Measurements from ENCODE around the gene SLK.

SLK gene

DNA sequence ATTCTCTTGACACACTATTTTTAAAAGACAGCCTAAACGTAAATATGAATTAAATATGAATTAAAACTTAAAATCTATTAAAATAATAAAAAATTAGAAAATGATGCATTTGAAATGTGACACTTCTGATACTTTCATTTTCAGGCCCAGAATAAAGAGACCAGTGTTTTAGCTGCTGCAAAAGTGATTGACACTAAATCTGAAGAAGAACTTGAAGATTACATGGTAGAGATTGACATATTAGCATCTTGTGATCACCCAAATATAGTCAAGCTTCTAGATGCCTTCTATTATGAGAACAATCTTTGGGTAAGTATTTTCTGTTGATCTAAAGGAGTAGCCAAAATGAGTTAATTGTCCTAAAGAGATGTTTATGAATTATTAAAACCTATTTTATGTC, 23.6 kb downstream of the SLK start:
- DNase-seq (ENCODE audit: low spot score): no peak

DNA sequence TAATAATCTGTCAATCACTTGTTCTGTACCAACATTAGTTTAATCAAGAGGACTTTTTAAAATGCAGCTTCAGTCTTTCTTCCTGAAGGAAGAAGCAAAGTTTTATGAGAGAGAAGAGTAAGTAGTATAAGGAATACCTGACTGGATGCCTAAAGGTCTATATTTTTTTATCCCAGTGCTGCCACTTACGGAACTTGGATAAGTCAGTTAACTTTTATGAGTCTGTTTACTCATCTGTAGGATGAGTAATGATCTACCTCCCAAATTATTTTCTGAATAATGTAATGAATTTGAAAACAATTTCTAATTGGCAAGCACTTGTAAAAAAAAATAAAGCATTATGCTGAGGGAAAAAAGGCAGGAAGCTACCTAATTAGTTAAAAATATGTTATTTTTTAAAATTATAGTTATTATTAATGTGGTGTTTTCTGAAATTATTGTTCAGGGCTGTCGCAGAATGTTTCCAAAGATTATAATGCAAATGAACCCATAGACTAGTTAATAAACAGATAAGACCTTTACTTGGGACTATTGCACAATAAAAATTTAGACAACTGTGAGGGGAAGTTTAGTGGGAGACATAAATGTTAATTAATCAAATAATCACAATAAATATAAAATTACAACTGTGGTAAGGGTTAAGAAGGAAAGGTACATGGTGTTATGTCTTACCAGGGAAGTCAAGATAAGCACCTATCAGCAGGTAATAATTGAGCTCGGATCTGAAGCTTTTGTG, 24.6 kb downstream of the SLK start:
- DNase-seq (ENCODE audit: low spot score): no peak

DNA sequence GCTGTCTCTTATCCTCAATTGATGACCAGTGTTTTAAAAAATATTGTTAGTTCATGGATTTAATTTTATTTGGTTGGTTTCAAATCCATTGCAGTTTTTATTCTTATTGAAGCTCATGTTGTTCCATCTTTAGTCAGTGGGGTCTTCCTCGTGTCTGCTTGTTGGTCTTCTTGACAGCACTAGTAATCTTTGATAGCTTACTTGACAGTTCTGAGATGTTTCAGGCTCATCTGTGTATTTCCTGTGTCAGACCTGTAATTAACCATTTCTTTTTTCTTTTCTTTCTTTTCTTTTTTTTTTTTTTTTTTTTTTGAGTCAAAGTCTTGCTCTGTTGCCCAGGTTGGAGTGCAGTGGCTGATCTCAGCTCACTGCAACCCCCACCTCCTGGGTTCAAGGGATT, 28.2 kb downstream of the SLK start:
- no peak for DNase-seq (ENCODE audit: low spot score)

DNA sequence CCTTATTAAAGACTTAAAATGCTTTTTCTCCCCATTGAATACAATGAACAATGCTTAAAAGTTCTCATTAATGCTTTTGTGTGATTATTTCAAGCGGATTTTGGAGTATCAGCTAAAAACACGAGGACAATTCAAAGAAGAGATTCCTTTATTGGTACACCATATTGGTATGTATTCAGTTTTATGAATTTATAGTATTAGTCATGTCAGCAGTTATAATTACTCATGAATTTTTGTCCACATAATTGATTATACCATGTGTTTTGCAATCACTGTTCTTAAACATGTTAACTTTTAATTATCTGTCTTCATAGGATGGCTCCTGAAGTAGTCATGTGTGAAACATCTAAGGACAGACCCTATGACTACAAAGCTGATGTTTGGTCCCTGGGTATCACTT, 31.9 kb downstream of the SLK start:
- no peak for DNase-seq (ENCODE audit: low spot score)

DNA sequence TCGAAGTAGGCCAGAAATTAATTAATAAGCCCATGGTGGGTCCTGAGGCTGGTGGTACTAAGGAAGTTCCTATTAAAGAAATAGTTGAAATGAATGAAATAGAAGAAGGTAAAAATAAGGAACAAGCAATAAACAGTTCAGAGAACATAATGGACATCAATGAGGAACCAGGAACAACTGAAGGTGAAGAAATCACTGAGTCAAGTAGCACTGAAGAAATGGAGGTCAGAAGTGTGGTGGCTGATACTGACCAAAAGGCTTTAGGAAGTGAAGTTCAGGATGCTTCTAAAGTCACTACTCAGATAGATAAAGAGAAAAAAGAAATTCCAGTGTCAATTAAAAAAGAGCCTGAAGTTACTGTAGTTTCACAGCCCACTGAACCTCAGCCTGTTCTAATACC, 36.0 kb downstream of the SLK start:
- no peak for DNase-seq (ENCODE audit: low spot score)

DNA sequence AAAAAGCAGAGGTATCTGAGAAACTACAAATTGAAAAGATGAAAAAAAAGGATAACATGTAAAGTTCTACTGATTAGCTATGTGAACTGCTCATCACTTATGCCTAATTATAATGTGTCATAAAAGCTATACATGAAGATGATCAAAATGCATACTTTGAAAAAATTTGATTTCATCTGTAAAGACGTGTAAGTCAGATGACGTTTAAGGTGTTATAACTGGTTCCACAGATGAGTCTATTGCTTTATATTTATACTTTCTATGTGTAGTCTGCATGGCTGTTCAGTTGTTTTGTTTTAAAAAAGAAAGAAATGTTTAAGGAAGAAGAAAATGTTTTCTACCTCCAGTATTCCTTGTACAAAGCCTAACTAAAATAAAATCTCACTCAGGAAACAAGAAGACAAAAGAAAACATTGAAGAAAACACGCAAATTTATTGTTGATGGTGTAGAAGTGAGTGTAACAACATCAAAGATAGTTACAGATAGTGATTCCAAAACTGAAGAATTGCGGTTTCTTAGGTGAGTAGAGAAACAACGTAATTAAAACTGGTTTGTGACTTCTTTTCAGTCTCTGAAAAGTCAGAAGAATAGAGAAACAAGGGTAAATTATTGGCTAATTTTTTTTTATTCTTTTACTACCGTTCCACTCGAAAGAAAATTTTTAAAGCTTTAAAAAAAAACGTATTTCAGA, 38.4 kb downstream of the SLK start:
- DNase-seq (ENCODE audit: low spot score): no peak

DNA sequence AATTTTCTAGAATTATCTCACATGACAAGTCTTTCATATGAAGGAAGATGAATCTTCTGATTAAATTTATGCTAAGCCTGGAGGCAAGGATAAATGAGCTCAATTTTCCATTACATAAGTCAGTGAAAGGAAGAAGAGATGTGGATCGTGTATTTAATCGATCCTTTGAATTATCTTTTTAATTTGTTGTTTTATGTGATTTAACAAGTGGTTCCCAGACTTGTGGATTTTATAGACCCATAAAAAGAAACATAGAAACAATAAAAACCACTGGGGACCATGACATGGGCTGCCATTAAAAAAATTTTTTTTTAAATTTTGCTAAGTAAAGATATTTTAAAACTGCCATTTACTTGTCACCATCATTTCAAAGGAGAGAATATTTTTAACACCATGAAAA, 45.0 kb downstream of the SLK start:
- DNase-seq (ENCODE audit: low spot score): no peak

DNA sequence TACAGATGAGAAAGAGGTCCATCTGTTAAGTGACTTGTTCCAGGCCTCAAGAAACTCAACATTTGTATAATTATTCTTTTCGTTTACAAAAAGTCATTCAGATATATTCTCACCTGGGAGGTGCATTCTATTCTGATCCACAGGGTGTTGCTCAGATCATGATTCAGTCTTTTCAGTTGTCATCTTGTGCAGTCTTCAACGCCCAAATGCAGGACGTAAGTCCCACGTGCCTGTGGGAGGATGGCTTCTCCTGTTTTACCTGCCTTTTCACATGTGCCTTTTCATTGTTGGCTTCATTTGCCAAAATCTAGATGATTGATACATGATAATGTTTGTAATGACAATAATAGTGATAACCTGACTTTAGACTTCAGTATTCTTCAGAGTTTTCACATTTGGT, 46.5 kb downstream of the SLK start:
- no peak for DNase-seq (ENCODE audit: low spot score)

DNA sequence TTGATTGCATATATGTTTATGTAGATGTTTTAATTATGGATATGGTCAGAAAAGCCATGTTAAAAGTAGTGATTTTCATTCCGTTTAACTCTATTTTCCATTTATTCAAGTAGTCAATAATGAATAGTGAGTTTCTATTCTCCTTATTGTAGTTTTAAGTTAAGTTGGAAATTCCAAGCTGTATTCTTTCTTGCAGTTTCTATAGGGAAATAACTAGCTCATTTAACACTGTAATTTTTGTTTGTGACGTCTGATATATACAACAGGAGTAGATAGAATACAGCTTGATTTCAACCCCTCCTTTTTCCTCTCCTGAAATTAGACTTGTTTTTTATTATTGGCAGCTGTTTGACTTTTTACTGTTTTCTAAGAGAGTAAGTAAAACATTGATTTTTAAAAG, 47.2 kb downstream of the SLK start:
- no peak for DNase-seq (ENCODE audit: low spot score)

DNA sequence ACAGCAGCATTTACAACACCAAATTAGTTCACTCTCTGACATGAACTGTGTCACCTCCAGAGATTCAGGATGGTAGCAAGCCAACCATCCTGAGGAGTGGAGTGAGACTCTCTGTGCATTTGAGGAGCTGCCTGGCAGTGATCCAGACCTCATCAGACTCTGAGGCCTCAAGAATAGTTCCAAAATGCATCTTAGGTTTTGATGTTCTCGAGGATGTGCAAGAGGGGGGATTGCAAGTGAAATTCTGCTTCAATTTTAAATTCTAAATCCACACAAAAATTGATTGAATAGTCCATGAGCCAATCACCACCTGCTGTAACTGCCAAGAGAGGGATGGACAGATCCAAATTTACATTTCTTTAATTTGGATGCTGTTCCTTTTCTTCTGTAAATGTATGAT, 49.7 kb downstream of the SLK start:
- no peak for DNase-seq (ENCODE audit: low spot score)

DNA sequence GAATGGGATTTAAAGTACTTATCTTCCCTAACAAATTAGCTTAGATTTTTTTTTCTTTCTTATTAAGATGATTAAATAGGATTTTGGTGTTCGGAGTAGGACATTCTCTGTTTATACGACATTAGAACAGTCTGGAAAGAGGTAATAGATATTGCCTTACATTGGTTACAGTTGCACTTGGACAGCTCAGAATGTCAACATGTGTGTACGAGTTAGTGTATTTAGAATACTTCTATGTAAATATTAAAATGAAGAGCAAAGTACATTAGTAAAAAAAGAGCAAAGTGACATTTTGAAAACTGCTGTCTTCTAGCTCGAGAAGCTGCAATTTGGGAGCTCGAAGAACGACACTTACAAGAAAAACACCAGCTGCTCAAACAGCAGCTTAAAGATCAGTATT, 51.5 kb downstream of the SLK start:
- DNase-seq (ENCODE audit: low spot score): no peak

DNA sequence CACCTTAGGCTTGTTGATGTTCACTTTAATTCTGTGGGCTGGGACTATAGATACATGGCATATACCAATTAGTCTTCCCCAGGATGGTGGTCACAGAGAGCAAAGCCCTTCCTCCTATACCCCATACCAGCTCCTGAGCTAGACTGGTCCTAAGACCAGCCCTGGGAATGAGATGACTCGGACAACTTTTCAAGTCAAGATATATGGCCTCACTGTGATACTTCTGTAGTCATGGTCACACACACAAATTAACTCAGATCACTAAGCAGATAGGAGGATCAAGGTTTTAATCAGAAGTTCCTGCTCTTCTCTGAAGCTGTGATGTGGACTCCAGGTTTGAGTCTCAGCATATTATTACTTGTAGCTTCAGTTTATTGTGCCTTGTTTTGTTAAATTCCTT, 53.1 kb downstream of the SLK start:
- DNase-seq (ENCODE audit: low spot score): no peak

DNA sequence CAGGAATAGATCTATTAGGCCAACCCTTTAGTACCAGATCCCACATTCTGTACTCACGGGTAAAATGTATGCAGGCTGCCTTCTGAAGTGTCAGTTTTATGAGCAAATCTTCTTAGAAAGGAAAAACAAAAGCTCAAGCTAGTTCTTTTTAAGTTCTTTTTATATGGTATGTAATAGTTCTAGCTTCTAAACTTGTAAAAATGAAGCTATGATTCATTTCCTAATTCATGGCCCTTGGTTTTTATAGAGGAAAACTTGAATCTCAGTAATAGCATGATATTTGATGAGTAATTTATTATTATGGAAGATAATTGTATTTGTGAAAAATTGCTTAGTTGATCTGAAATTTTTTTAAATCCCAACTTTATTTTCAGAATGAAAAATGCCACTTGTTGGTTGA, 54.3 kb downstream of the SLK start:
- DNase-seq (ENCODE audit: low spot score): no peak

DNA sequence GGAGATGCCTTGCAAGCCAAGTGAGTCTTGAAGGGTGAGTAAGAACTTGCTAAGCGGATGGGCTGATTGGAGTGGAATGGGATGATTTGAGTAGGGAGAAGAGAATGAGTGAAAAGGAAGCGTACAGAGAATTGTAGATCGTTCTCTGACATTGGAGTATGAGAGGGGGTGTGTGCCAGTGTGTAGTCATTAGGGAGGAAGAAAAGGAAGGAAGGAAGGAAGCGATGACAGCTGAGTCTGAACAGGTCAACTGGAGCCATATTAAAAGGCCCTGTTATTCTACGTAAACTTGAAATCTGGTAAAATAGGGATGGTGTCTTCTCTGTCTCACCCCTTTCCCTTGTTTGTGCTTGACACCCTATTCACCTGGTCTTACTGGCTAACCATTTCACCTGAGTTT, 55.1 kb downstream of the SLK start:
- no peak for DNase-seq (ENCODE audit: low spot score)

DNA sequence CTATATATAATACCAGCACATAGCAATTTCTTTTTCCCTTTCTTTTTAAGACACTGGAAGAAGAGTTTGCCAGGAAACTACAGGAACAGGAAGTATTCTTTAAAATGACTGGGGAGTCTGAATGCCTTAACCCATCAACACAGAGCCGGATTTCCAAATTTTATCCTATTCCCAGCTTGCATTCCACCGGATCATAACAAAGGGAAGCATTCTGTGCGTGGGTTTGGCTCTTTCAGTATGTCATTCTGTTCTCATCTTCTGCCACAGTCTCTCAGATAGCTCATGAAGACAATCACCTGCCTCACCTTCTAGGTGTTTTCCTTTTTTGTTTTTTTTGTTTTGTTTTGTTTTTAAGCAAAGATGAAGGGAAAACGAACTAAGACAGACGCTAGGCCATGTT, 58.6 kb downstream of the SLK start:
- no peak for DNase-seq (ENCODE audit: low spot score)

DNA sequence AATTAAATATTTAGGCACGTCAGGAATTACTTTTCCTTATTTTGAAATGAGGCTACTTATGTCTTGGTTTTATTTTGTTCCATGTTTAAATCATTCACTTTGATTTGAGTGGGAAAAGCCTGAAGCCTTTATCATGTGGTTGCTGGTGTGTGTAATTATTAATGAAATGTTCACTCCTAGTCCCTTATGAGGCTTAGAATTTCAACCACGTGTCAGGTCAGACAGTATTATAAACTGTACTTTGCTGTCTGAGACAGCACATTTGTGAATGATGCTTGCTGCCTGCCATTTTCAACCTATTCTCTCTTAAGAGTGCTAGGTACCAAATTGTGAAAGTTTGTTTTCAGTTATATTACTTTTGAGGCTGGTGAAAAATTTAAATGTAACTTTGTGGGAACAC, 59.8 kb downstream of the SLK start:
- no peak for DNase-seq (ENCODE audit: low spot score)

DNA sequence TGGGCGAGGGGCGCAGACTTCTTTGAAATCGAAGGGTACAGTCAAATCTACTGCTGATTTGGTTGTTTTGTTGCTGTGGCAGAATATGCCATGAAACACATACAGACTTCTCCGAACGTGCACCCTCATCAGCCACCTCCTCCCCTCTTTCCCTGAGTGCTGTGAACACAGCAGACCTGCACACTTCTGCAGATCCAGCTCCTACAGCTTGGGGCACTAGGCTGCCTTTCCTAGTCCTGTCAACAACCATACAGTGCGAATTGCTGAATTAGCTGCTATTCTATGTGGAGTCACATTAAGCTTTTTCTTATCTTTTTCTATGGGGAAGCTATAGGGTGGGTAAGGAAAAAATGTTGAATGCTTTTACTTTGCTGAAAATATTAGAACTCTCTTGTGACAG, 61.2 kb downstream of the SLK start:
- DNase-seq (ENCODE audit: low spot score): no peak

DNA sequence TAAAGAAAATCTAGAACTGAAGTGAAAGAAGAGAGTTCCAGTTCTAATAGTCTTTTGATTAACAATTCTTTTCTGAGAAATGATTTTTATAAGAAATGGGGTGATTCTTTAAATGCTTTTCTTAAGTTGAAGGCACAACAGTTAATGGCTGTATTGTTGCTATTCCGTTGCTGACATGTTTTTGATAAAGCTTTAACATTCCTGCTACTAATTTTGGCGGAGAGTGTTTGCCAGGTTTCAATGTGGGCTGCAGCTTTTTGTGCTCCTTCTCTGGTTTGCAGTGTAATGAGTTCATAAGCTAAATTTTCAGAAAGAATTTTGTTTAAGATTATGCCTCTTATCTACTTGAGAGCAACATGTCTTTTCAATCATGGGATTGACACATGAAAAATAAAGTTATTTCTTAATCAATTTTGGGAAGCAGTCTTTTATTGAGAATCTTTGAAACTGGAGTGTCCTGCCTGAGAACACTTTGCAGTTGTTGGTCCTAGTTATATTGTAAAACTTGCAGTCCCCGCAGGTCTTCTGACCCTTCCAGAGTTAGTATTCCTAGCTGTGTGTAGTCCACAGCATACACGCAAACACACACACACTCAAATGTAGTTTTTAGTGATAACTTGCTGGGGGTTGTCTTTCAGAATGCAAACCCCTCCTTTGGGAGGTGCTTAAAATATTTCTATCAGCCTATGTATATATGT, 62.0 kb downstream of the SLK start:
- DNase-seq (ENCODE audit: low spot score): no peak

DNA sequence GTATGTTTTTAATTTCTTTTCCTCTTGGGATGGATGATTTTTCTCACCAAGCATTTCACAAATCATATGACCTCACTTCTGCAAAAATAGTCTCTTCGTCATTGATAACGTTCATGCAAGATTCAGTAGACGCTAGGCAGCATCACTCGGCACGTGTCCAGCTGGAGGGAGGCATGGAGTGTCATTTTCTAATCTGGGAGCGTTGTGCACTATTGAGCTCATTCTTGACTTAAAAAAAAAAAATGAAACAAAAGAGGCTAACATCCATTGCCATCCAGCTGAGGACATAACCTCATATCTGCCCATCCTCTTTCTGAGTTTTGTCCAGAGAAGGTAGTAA, 62.6 kb downstream of the SLK start:
- DNase-seq (ENCODE audit: low spot score): no peak

DNA sequence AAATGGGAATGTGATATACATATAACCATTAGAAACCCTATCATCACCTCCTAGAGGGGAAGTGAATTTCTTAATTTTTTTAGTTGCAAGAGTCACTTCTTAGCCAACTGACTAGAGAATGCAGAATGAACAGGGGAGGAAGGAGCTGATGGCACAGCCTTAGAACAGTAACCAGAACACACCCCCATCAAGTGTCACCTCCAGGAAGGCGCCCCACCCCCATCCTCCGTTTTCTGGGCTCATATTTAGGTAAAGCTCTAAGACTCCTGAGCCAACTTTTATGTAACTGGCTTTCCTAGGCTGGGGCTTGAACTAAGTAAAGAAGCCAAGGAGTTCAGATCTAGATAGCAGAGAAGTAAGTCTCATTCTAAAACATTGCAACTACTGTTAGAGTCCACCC, 64.7 kb downstream of the SLK start:
- DNase-seq (ENCODE audit: low spot score): no peak

DNA sequence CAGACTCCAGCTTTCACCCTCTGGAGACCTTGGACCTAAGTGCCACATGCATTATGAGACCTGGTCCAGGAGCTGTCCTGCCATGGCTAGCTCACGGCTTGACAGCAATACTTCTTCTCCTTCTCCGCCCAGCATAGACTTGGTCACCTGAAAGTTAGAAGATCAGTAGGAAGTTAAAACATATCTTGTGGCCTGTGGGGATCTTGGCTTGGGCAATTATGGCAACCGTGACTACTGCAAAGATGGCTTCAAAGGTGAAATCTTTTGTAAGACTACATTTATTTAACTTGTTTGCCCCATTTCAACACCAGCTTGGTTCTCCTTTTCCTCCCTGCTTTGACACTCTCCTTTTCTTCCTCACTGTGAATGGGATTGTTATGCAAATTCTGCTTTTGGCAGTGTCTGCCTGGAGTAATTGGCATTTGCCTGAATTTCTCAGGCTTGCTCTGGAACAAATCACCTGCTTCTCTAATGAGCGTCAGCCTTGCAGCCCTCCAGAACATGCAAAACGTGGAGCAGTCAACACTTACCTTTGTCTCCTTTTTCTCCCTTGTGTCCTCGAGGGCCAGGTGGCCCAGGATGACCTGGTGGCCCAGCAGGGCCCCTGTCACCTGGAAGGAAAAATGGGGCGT, 65.3 kb downstream of the SLK start:
- DNase-seq (ENCODE audit: low spot score): no peak

DNA sequence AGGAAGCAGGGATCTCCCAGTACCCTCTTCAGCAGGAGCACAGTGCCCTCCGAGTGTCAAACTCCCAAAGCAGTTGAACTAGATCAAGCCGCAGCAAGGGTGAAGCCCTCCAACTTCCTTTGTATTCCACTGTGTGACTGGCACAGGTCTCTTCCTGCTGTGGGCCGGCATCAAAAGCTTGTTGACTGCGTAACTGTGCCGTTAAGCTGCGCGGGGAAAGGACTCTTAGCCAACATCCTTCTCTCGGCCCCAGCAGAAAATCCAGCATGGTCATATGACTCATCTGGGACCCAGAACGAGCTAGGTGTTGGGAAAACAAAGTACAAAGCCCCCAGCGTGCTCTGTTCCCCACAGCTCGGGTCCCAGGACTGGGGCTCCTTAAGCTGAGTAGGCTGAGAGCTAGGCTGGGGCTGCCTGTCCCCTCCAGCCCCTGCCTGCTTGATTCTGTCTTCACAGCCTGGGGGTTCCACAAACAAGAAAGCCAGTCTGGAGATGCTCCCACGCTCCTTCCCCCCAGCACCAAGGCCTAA, 66.5 kb downstream of the SLK start:
- no peak for DNase-seq (ENCODE audit: low spot score)

DNA sequence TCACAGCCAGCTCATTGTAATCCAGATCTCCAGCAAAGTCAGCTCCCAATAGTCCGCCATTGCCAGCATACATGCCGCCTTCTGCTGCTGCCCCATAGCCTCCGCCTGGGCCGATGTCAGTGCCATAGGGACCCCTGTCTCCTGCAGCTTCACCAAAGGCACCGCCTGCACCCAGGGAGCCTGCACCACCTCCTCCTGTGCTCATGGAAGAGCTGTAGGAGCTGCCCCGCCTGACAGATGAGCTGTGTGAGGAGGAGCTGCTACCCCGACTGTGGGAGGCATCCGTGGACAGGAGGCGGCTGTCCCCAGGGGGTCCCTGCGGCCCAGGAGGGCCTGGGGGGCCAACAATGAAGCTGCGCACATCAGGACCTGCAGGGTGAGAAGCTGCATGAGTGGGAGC, 67.0 kb downstream of the SLK start:
- DNase-seq (ENCODE audit: low spot score): no peak
